Astrocyte (in vitro differentiated cells and primary cell): ENCODE results near the gene FBLN2. TPM values are rescaled to one million over a fixed set of nuclear protein-coding genes. Genes with fewer than 3 reads are reported as not detected.
A peak's percentile ranks its signal among the peaks of the same experiment; 100 is the strongest.

ENCODE experiments used
- DNase-seq: peaks from one replicate; pipeline ENCODE4 v3.0.0-alpha.2; 2010; ENCODE audit warnings: low read depth
- FAIRE-seq: peaks from 2 replicates; lab custom pipeline; 2011; peaks lifted over from hg19 to GRCh38; lab: Jason Lieb, UNC
- H2AFZ ChIP-seq: 2 replicates; pipeline ENCODE4 v1.6.0; 2012; ENCODE audit warnings: low read depth, low read length, inconsistent platforms
- H3K27ac ChIP-seq: 2 replicates; pipeline ENCODE4 v1.5.1; 2011; ENCODE audit warnings: low read depth, low read length, inconsistent platforms
- H3K27me3 ChIP-seq: 2 replicates; pipeline ENCODE4 v1.6.0; 2011; ENCODE audit warnings: low read length, inconsistent platforms; ENCODE audit not compliant: insufficient read depth
- H3K36me3 ChIP-seq: 2 replicates; pipeline ENCODE4 v1.5.1; 2011; ENCODE audit warnings: low read length, inconsistent platforms; ENCODE audit not compliant: insufficient read depth
- H3K4me1 ChIP-seq: 2 replicates; pipeline ENCODE4 v1.5.1; 2011; ENCODE audit warnings: low read length, inconsistent platforms; ENCODE audit not compliant: insufficient read depth
- H3K4me2 ChIP-seq: 2 replicates; pipeline ENCODE4 v1.6.0; 2012; ENCODE audit warnings: low read length, inconsistent platforms
- H3K4me3 ChIP-seq: 2 replicates; pipeline ENCODE4 v1.5.1; 2011; ENCODE audit warnings: low read depth, mild to moderate bottlenecking, low read length, inconsistent platforms; ENCODE audit not compliant: insufficient read depth
- H3K79me2 ChIP-seq: 2 replicates; pipeline ENCODE4 v1.6.0; 2012; ENCODE audit warnings: mild to moderate bottlenecking, low read length, inconsistent platforms; ENCODE audit not compliant: insufficient read depth
- H3K9ac ChIP-seq: 2 replicates; pipeline ENCODE4 v1.6.0; 2012; ENCODE audit warnings: mild to moderate bottlenecking, low read length, inconsistent platforms
- H3K9me3 ChIP-seq: 2 replicates; pipeline ENCODE4 v1.5.1; 2012; ENCODE audit warnings: low read depth, mild to moderate bottlenecking, low read length, inconsistent platforms; ENCODE audit not compliant: insufficient read depth
- H4K20me1 ChIP-seq: 2 replicates; pipeline ENCODE4 v1.6.0; 2012; ENCODE audit warnings: low read length, inconsistent platforms; ENCODE audit not compliant: insufficient read depth
- H3K27ac Mint-ChIP-seq: one replicate; pipeline ENCODE4 v1.8.0; 2021; ENCODE audit warnings: mild to moderate bottlenecking, mixed read lengths; ENCODE audit not compliant: unreplicated experiment
- H3K27me3 Mint-ChIP-seq: one replicate; pipeline ENCODE4 v1.8.0; 2021; ENCODE audit warnings: low read depth, mixed read lengths; ENCODE audit not compliant: unreplicated experiment
- H3K36me3 Mint-ChIP-seq: one replicate; pipeline ENCODE4 v1.8.0; 2021; ENCODE audit warnings: low read depth, mixed read lengths; ENCODE audit not compliant: unreplicated experiment
- H3K4me1 Mint-ChIP-seq: one replicate; pipeline ENCODE4 v1.8.0; 2021; ENCODE audit warnings: low read depth, mixed read lengths; ENCODE audit not compliant: unreplicated experiment
- H3K4me3 Mint-ChIP-seq: one replicate; pipeline ENCODE4 v1.8.0; 2021; ENCODE audit warnings: mild to moderate bottlenecking, moderate library complexity, mixed read lengths; ENCODE audit not compliant: unreplicated experiment
- H3K9me3 Mint-ChIP-seq: one replicate; pipeline ENCODE4 v1.8.0; 2021; ENCODE audit warnings: mild to moderate bottlenecking, mixed read lengths; ENCODE audit not compliant: unreplicated experiment
- EZH2 ChIP-seq: IDR thresholded peaks from 2 replicates; pipeline ENCODE4 v1.6.1; 2012; ENCODE audit warnings: mild to moderate bottlenecking, low read length, inconsistent platforms; ENCODE audit not compliant: insufficient read depth
- total RNA-seq: library from RNA; stranded (reverse); gene quantifications from 2 replicates; pipeline ENCODE4 v1.2.1, GENCODE V29; 2021
- TF ChIP-seq, protein P1 (sequence below): IDR thresholded peaks from 2 replicates; pipeline ENCODE4 v1.5.1; 2011; ENCODE audit warnings: low read depth, mild to moderate bottlenecking, inconsistent platforms, low read length, moderate library complexity; ENCODE audit not compliant: insufficient read depth

FBLN2 gene
- total RNA-seq, 1 donor from 2014 or later, result 36.6 TPM

DNA sequence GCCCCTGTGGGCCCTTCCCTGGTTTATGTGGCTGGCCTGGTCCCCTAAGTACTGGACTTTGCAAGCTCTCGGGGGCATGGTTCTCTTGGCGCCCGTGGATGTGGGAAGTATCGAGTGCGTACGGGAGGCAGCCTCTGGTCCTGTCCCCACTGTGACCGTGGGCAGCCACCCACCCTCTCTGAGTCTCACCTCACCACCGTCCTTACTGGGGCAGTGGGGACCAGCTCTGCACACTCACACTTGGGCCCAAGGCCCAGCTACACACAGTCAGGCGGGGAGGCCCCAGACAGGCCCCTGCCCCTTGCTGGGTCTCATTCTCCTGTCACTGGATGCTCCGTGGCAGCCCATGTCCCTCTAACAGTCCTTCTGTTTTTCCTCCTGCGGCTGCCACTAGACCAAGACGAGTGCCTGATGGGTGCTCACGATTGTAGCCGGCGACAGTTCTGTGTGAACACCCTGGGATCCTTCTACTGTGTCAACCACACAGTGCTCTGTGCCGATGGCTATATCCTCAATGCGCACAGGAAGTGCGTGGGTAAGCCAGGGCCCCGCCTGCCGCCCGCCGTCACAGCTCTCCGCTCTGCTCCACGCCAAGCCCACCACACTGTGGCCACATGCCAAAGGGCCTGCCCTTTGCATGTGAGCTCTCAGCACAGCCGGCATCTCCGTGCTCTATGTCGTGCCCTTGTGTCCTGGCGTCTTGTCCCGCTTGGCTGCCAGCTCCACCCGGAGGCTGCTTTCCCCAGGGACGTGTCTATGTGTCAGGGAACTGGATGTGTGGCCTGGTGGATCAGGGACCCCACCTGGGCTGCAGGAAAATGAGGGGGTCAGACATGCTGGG lies 72.7 kb downstream of the FBLN2 start:
- no peak overlapping the region for H3K27ac Mint-ChIP-seq
- TF ChIP-seq, protein P1, sequence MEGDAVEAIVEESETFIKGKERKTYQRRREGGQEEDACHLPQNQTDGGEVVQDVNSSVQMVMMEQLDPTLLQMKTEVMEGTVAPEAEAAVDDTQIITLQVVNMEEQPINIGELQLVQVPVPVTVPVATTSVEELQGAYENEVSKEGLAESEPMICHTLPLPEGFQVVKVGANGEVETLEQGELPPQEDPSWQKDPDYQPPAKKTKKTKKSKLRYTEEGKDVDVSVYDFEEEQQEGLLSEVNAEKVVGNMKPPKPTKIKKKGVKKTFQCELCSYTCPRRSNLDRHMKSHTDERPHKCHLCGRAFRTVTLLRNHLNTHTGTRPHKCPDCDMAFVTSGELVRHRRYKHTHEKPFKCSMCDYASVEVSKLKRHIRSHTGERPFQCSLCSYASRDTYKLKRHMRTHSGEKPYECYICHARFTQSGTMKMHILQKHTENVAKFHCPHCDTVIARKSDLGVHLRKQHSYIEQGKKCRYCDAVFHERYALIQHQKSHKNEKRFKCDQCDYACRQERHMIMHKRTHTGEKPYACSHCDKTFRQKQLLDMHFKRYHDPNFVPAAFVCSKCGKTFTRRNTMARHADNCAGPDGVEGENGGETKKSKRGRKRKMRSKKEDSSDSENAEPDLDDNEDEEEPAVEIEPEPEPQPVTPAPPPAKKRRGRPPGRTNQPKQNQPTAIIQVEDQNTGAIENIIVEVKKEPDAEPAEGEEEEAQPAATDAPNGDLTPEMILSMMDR, result no peak
- TF ChIP-seq EZH2, result no peak
- H3K27me3 ChIP-seq, result no peaks in the 10 kb centered on the region
- H3K4me1 Mint-ChIP-seq, result peaks cover 6% of the 10 kb centered on the region
- H3K79me2 ChIP-seq, result no peaks in the 10 kb centered on the region
- H3K9me3 ChIP-seq, result no peaks in the 10 kb centered on the region
- H3K4me3 Mint-ChIP-seq, result no peak overlapping the region
- H3K27me3 Mint-ChIP-seq, result peaks cover 26% of the 10 kb centered on the region
- H3K9me3 Mint-ChIP-seq, result peaks cover 5% of the 10 kb centered on the region
- FAIRE-seq (no peak), DNase-seq (no peak)
- no peaks in the 10 kb centered on the region for H3K4me1 ChIP-seq
- H3K27ac ChIP-seq, result no peak overlapping the region
- H4K20me1 ChIP-seq, result no peaks in the 10 kb centered on the region
- H2AFZ ChIP-seq, result no peak overlapping the region
- H3K4me3 ChIP-seq, result no peak overlapping the region
- no peak overlapping the region for H3K9ac ChIP-seq
- peaks cover 17% of the 10 kb centered on the region for H3K36me3 Mint-ChIP-seq
- no peak overlapping the region for H3K4me2 ChIP-seq
- H3K36me3 ChIP-seq, result no peaks in the 10 kb centered on the region

DNA sequence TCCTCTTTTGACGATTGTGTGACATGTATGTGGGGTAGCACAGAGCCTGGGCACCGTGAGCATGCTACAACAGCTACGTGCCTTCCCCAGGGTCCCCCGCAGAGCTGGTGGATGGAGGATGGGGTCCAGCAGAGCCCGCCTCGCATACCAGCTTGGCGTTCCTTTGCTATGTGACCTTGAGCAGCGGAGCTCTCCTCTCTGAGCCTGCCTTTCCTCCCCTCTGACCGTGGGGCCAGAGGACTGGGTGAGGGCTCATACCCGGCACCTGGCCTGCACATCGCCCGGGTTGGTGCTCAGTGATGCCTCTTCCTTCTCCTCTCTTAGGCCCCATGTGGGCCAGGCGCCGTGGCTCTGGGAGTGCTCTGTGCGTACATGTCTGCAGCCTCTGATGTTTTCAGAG lies 73.4 kb downstream of the FBLN2 start:
- no peak overlapping the region for H3K4me3 Mint-ChIP-seq
- Histone ChIP-seq H4K20me1 (no peaks in the 10 kb centered on the region), H3K36me3 (no peaks in the 10 kb centered on the region), H3K9me3 (no peaks in the 10 kb centered on the region), H3K4me2 (no peak overlapping the region), H3K27ac (no peak overlapping the region), H3K4me3 (no peak overlapping the region), H2AFZ (no peak overlapping the region), H3K79me2 (no peaks in the 10 kb centered on the region), H3K9ac (no peak overlapping the region), H3K27me3 (no peaks in the 10 kb centered on the region), H3K4me1 (no peaks in the 10 kb centered on the region)
- peaks cover 6% of the 10 kb centered on the region for H3K4me1 Mint-ChIP-seq
- no peak overlapping the region for H3K27ac Mint-ChIP-seq
- FAIRE-seq, result no peak
- H3K9me3 Mint-ChIP-seq, result peaks cover under 1% of the 10 kb centered on the region
- TF ChIP-seq, protein P1, result no peak
- TF ChIP-seq EZH2, result no peak
- H3K36me3 Mint-ChIP-seq, result peaks cover 10% of the 10 kb centered on the region
- peaks cover 28% of the 10 kb centered on the region for H3K27me3 Mint-ChIP-seq
- no peak for DNase-seq

DNA sequence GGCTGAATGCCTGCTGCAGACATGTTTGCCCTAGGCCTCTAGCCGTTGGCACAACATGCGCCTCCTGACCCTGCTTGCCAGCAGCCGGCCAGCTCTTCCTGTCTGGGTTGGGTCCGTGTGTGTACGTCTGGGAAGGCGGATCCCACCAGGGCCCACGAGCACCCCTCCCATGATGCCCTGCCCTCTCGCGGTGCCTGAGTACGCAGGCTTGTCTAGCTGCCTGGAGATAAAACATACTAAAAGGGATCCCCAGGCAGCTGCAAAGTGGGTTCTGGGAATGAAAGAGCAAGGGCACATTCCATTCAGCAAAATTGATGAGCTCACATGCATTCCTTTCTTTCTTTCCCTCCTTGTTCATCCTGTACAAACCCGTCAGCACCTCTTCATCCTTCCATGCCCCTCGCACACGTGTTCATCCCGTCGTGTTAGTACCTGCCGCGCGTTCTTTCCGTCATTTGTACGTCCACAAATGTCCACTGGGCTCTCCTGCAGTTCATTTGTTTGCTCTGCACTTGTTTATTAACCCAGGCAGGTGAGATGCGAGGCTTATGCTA lies 74.3 kb downstream of the FBLN2 start:
- DNase-seq (peak; percentile 35), FAIRE-seq (no peak)
- H3K27me3 ChIP-seq, result no peaks in the 10 kb centered on the region
- H3K27ac ChIP-seq, result no peak overlapping the region
- no peaks in the 10 kb centered on the region for H3K36me3 ChIP-seq
- H3K9ac ChIP-seq, result no peak overlapping the region
- Mint-ChIP-seq H3K36me3 (peaks cover 10% of the 10 kb centered on the region), H3K27me3 (peaks cover 30% of the 10 kb centered on the region), H3K9me3 (no peaks in the 10 kb centered on the region), H3K27ac (peak overlapping the region; percentile 23), H3K4me3 (no peak overlapping the region), H3K4me1 (peaks cover 6% of the 10 kb centered on the region)
- H3K4me2 ChIP-seq, result no peak overlapping the region
- H3K9me3 ChIP-seq, result no peaks in the 10 kb centered on the region
- H4K20me1 ChIP-seq, result no peaks in the 10 kb centered on the region
- H3K4me1 ChIP-seq, result no peaks in the 10 kb centered on the region
- peak overlapping the region; percentile 56 for H2AFZ ChIP-seq
- H3K79me2 ChIP-seq, result no peaks in the 10 kb centered on the region
- no peak overlapping the region for H3K4me3 ChIP-seq
- TF ChIP-seq EZH2, result no peak
- TF ChIP-seq, protein P1, result no peak
